ENCODE results near the gene PPIF.

PPIF gene

GRCh38 chr10:79347894-79348639, 798 bp downstream of the PPIF start (continued):
- TF ChIP-seq ZNF529 (tag by site-specific recombination; IDR thresholded peaks at IDR 0.05; ENCODE audit: insufficient replicate concordance) (no peak), SCRT2 (tag by site-specific recombination; IDR thresholded peaks at IDR 0.05) (no peak), ZNF654 (tag by site-specific recombination; IDR thresholded peaks at IDR 0.05; ENCODE audit: low read depth) (no peak), ZBTB44 (tag by site-specific recombination; IDR thresholded peaks at IDR 0.05) (no peak), ZNF777 (tag by site-specific recombination; IDR thresholded peaks at IDR 0.05; ENCODE audit: borderline replicate concordance) (no peak), ZNF521 (tag by site-specific recombination; IDR thresholded peaks at IDR 0.05) (no peak), ZNF843 (tag by site-specific recombination; IDR thresholded peaks at IDR 0.05) (peak; percentile 32; the same call in 1 of the 2 replicates), ZNF600 (tag by site-specific recombination; IDR thresholded peaks at IDR 0.05) (0 out of 2 replicates have a peak, but pooled peaks have one; percentile 56), ZNF391 (tag by site-specific recombination; IDR thresholded peaks at IDR 0.05; ENCODE audit: borderline replicate concordance, low read depth) (peak; percentile 15; the same call in 1 of the 2 replicates), FEZF1 (tag by site-specific recombination; IDR thresholded peaks at IDR 0.05) (no peak), INSM2 (tag by site-specific recombination; IDR thresholded peaks at IDR 0.05) (no peak), ZNF16 (tag by site-specific recombination; IDR thresholded peaks at IDR 0.05; ENCODE audit: low read depth) (no peak), MEIS1 (CRISPR knock-in tag; IDR thresholded peaks at IDR 0.05; ENCODE audit: borderline replicate concordance) (no peak), ZNF501 (tag by site-specific recombination; IDR thresholded peaks at IDR 0.05) (0 out of 2 replicates have a peak, but pooled peaks have one; percentile 45), RBAK (tag by site-specific recombination; IDR thresholded peaks at IDR 0.05) (no peak), ZNF133 (tag by site-specific recombination; IDR thresholded peaks at IDR 0.05) (no peak), ZNF423 (tag by site-specific recombination; IDR thresholded peaks at IDR 0.05) (peak; percentile 70; the same call in 1 of the 2 replicates), HOXD13 (CRISPR knock-in tag; IDR thresholded peaks at IDR 0.05; ENCODE audit: borderline replicate concordance) (no peak), SETDB1 (IDR thresholded peaks at IDR 0.05; ENCODE audit: insufficient read length, low read length) (no peak), PRDM4 (tag by site-specific recombination; IDR thresholded peaks at IDR 0.05) (peak; percentile 55; the same call in 1 of the 2 replicates), ZNF174 (tag by site-specific recombination; IDR thresholded peaks at IDR 0.05) (no peak), ZNF23 (tag by site-specific recombination; IDR thresholded peaks at IDR 0.05; ENCODE audit: borderline replicate concordance) (no peak), ZXDB (tag by site-specific recombination; IDR thresholded peaks at IDR 0.05) (peak; percentile 91), GLI4 (tag by site-specific recombination; IDR thresholded peaks at IDR 0.05) (no peak), ZBTB11 (tag by site-specific recombination; conservative IDR thresholded peaks at IDR 0.05; ENCODE audit: low read depth) (no peak), ZBTB48 (tag by site-specific recombination; IDR thresholded peaks at IDR 0.05) (no peak), REST (tag by site-specific recombination; IDR thresholded peaks at IDR 0.05) (peak; percentile 44; the same call in 1 of the 2 replicates)
